GM18868 (cell line): Measurements from ENCODE around the gene DNAJA3.

Source experiments
- ATAC-seq: cut with Tn5 transposase; IDR thresholded peaks from one replicate; pipeline ENCODE4 v1.9.1; 2021; ENCODE audit warnings: mild to moderate bottlenecking, moderate library complexity; ENCODE audit not compliant: unreplicated experiment

The DNAJA3 gene

GRCh38 chr16:4433228-4433627 is 7.6 kb downstream of the DNAJA3 start:
- no peak for ATAC-seq

GRCh38 chr16:4433914-4434787 is 8.5 kb downstream of the DNAJA3 start:
- no peak for ATAC-seq

- no peak for ATAC-seq
These were observed 9.8 kb downstream of the DNAJA3 start for GRCh38 chr16:4435337-4436067.

GRCh38 chr16:4437366-4437765 is 11.7 kb downstream of the DNAJA3 start:
- no peak for ATAC-seq

- ATAC-seq = no peak
These were observed 16.7 kb downstream of the DNAJA3 start for GRCh38 chr16:4442371-4442770.

GRCh38 chr16:4443271-4443670 is 17.6 kb downstream of the DNAJA3 start:
- no peak for ATAC-seq

GRCh38 chr16:4443986-4444385 is 18.3 kb downstream of the DNAJA3 start:
- no peak for ATAC-seq

GRCh38 chr16:4450430-4450829 is 24.8 kb downstream of the DNAJA3 start:
- ATAC-seq = no peak

GRCh38 chr16:4450931-4451519 is 25.4 kb downstream of the DNAJA3 start:
- ATAC-seq = no peak

- no peak for ATAC-seq
These were observed 27.0 kb downstream of the DNAJA3 start for GRCh38 chr16:4452674-4453073.

- no peak for ATAC-seq
These were observed 29.0 kb downstream of the DNAJA3 start for GRCh38 chr16:4454623-4455022.

GRCh38 chr16:4455081-4455480 is 29.4 kb downstream of the DNAJA3 start:
- ATAC-seq = no peak

GRCh38 chr16:4455951-4456350 is 30.3 kb downstream of the DNAJA3 start:
- no peak for ATAC-seq

GRCh38 chr16:4460936-4461249 is 35.2 kb downstream of the DNAJA3 start:
- no peak for ATAC-seq

- no peak for ATAC-seq
These were observed 35.8 kb downstream of the DNAJA3 start for GRCh38 chr16:4461250-4462085.

- no peak for ATAC-seq
These were observed 38.0 kb downstream of the DNAJA3 start for GRCh38 chr16:4463522-4464163.

- no peak for ATAC-seq
These were observed 40.5 kb downstream of the DNAJA3 start for GRCh38 chr16:4465977-4466779.

- ATAC-seq = no peak
These were observed 42.2 kb downstream of the DNAJA3 start for GRCh38 chr16:4467916-4468315.

GRCh38 chr16:4468972-4469371 is 43.3 kb downstream of the DNAJA3 start:
- no peak for ATAC-seq

GRCh38 chr16:4471869-4472268 is 46.2 kb downstream of the DNAJA3 start:
- ATAC-seq = no peak
